HCT116 (cell line): ENCODE data around the gene S100A12.

Experiments used
- CTCF ChIP-seq, 3 experiments: fragments of 200-600 bp in 1 of 3; sonication (generic) in 1 of 3; IDR thresholded peaks in 2 of 3; conservative IDR thresholded peaks in 1 of 3; 2 replicates each; pipeline ENCODE4 v1.5.1; 2012 to 2017; ENCODE audit warnings: low read depth in 2 of 3, low read length in 2 of 3, antibody characterized with exemption in 1 of 3, borderline replicate concordance in 1 of 3, control low read depth in 1 of 3, mild to moderate bottlenecking in 1 of 3, mixed read lengths in 1 of 3, mixed run types in 1 of 3, moderate library complexity in 1 of 3; ENCODE audit not compliant: insufficient read depth in 1 of 3
- EZH2 ChIP-seq: fragments of 200-600 bp; sonication (generic); IDR thresholded peaks from 2 replicates; pipeline ENCODE4 v1.6.1; 2017; ENCODE audit warnings: antibody characterized with exemption, mixed run types
- POLR2A ChIP-seq: IDR thresholded peaks from 2 replicates; pipeline ENCODE4 v1.7.0; 2011; ENCODE audit warnings: borderline replicate concordance; ENCODE audit not compliant: insufficient read depth, insufficient read length; ENCODE audit errors: extremely low read depth
- SRF ChIP-seq: IDR thresholded peaks from 2 replicates; pipeline ENCODE4 v1.6.1; 2012; ENCODE audit warnings: low read depth
- ZNF274 ChIP-seq: fragments of 200-500 bp; sonication (Bioruptor generic); IDR thresholded peaks from 2 replicates; pipeline ENCODE4 v1.6.1; 2014; ENCODE audit warnings: mild to moderate bottlenecking, low read depth, low read length, inconsistent platforms
- TF ChIP-seq, protein P1 (sequence below): IDR thresholded peaks from 2 replicates; pipeline ENCODE4 v1.6.1; 2012

- TF ChIP-seq CTCF (IDR thresholded peaks at IDR 0.05 in 2 of 3, conservative IDR thresholded peaks at IDR 0.05 in 1 of 3; ENCODE audit: borderline replicate concordance in 1 of 3, insufficient read depth in 1 of 3, low read depth in 2 of 3, low read length in 2 of 3) (no peak), ZNF274 (no peak), EZH2 (no peak), SRF (no peak), POLR2A (no peak)
- TF ChIP-seq, protein P1, sequence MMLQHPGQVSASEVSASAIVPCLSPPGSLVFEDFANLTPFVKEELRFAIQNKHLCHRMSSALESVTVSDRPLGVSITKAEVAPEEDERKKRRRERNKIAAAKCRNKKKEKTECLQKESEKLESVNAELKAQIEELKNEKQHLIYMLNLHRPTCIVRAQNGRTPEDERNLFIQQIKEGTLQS, result no peak
Observed at GRCh38 chr1:153359241-153359640, 16.2 kb downstream of the S100A12 start.
